Hippocampal formation (tissue), 2 donors: ENCODE data around the gene RUVBL1.
"Not testable (repeated sequence)": the region's sequence is repeated elsewhere in the genome, so short reads cannot be mapped to it uniquely, and the experiment has no call there.

ENCODE experiments used
- DNase-seq, 2 donors: peaks; one replicate each; lab custom pipeline; 2025; lab: John Stamatoyannopoulos, UW

The RUVBL1 gene

DNA sequence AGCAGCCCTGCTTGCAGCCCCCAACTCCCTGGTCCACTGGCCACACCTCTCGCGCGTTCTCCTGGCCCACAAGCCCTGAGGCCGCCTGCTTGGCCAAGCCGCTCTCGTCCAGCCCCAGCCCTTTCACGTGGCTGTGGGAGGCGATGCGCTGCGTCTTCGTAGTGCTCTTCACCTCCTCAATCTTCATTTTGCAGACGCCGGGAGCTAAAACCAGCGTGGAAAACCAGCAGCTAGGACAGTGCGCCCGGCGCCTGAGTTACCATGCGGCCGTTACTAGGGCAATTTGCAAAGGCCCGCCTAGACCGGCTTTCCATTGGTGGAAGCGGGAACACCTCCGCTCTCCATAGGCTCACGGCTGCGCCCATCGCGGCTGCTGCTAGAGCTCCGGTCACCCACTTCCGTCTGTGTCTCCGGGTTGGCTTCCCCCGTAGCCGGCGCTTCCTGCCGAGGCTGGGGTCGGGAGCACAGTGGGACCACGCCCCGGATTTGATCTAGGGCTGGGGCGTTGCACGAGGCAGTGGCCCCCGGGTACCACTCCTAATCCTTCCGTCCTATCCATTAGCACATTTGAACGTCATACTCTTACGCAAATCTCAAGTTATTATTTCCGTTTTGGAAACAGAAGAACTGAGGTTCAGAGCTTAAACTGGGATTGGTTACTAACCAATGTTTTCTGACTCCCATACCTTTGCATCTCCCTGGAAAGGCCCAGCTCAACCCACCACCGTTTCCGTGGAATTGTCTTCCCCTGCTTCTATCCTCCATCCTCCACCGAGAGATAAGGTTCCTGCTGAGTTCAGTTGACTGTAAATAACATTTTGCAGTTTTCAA, at the start of gene RUVBL1:
TSS of gene RUVBL1 (minus strand) at position 275 of the 831 bp plus-strand sequence. CDS start at position 187, 88 bp downstream.
- DNase-seq: peak; percentile 95 to 97

DNA sequence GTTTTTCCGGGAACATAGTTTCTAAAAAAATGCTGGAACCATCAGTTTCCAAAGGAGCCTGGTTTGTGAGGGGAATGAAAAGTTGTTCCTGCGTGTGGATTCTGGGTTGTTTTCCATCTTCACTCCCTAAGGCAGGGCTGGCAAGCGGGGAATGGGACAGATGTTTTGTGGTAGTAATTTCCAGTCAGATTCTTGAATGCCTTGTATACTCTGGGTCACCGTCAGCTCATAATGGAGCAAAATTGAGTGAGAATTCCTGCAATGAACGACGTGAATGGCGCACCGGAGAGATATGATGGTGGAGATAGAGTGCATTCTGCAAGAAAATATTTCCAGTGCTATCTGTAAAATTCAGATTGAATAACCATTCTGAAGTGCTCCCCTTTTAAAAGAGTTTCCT, 49.6 kb upstream of the RUVBL1 start:
- DNase-seq: no peak

DNA sequence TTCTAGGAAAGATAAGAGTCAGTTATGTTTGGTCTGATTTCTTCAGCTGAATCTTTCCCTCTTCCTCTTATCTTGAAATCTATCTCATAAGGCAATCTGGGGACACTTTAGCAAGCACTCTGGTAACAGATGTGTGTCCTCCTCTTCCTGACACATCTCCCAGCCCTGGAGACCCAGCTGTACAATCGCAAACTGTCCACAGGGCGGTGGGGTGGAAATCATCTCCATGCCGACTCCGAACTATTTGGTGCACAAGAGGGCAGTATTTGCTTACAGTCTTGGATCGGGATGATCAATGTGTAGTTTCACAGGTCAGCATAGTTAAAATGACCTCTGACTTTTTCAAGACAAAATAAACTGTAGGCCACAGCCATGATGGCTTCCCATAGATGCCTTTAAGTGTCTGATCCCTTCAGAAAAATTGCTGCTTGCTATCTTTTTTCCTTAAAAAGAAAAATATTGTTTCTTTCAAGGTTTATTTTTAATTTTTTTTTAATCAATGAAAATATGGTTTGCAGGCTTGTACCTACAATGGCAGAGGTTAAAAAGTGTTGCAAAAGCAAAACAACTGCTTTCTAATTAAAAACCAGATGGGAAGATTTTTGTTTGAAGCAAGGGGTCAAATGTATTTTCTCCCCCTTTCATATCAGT, 47.4 kb upstream of the RUVBL1 start:
- peak; percentile 66 to 72 for DNase-seq

GRCh38 chr3:128168836-128169235, 45.2 kb upstream of the RUVBL1 start:
- DNase-seq: no peak

DNA sequence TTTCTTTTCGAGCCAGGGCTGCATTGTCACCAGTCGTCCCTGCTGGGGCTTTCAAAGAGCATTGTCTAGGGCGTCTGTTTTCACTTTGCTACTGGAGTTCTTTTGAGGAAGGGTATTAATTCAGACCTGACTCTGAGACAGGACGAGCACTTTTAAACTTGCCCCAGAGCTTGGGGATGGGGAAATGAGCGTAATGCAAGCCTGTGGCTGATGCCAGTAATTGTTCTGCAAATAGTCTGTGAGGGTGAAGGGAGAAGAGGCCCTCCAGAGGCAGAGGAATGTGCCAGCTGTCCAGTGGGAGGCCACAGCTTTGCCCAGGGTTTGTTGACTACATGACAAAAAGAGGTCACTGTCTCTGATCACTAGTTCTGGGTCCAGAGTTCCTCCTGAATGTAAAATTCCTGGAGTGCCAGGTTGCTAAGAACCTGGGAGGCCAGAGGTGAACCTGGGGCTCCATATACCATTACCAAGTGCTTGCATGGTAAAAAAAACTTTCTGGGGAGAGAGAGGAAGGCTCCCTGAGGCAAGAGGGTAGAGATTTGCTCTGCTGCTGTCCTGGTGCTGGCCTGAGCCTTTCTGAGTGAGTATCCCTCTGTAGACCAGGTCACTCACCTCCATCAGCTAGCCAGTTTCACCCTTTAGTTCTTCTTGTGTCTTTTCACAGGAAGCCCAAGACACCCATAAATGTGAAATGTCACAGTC, 44.5 kb upstream of the RUVBL1 start:
- no peak for DNase-seq

- DNase-seq: no peak
Measured at GRCh38 chr3:128167646-128167972, 44.0 kb upstream of the RUVBL1 start.

DNA sequence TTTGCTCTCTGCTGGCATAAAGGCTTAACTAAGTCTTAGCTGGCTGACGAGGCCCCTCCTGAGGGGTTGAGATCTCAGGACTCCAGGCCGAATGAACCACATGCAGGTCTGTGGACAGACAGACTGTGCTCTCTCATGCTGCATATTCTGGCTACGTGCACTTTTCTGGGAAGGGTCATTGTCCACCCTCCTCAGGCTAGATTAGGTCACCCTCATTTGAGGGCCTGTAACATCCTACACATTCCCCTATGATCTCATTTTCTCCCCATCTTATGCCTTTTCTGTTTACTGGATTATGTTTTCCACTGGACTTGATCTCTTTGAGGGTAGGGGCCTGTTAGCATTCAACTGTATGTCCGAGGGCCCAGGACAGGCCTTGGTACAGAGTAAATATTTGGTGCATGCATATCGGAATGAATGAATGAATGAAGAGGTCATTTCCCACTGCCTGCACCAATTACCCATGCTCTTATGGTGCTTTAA, 43.4 kb upstream of the RUVBL1 start:
- DNase-seq: no peak

- DNase-seq: no peak
Measured at GRCh38 chr3:128163432-128163831, 39.8 kb upstream of the RUVBL1 start.

DNA sequence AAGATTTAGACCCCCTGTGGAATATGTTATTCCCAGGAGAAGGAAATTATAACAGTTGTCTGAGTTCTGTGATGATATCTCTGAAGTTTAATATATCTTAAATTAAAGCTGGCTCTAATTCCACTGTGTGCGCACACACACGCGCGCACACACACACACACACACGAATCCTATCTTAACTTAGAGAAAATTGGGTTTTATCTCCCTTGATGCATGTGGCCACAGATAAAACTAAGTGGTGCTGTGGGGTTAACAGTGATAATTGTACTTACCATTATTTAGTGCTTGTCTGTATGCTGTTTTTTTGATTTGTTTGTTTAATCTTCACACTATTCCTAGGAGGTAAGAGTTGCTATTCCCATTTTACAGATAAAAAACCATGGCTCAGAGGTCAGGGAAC, 37.0 kb upstream of the RUVBL1 start:
- no peak for DNase-seq

GRCh38 chr3:128155616-128156360, 32.2 kb upstream of the RUVBL1 start:
- no peak for DNase-seq

GRCh38 chr3:128154354-128154753, 30.7 kb upstream of the RUVBL1 start:
- DNase-seq: not testable (repeated sequence)

GRCh38 chr3:128153156-128154041, 29.8 kb upstream of the RUVBL1 start, which contains the start of gene EEFSEC:
Gene EEFSEC, plus strand, starts transcription at chr3:128153481. Its CDS starts 27 bp downstream, at chr3:128153508.
- peak; percentile 45 to 66 for DNase-seq

- no peak for DNase-seq
Measured at GRCh38 chr3:128152419-128153155, 29.0 kb upstream of the RUVBL1 start.

DNA sequence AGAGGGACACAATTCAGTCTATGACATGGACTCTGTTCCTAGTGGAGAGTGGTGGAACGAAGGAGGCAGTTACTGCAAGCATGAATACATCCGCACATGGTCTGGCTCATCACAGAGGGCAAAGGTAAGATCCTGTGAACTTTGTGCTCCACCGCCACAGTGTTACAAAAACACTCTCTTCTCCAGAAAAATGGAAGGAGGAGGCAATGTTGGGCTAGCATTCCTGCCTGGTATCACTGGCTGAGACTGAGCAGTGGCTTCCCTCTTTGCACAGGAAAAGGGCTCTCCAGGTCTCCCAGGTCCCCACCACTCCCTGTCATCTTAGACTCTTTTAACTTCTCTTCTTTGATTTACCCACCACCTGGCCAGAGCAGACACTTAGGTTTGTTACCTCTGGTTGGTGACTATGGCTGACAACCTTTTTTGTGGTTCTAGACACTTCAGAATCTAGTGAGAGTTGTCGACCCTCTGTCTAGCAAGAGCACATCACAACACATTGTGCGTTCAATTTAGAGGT, 28.2 kb upstream of the RUVBL1 start:
- DNase-seq: no peak

GRCh38 chr3:128149650-128150049, 26.0 kb upstream of the RUVBL1 start:
- no peak for DNase-seq

GRCh38 chr3:128146201-128146600, 22.6 kb upstream of the RUVBL1 start:
- DNase-seq: no peak

GRCh38 chr3:128145279-128145678, 21.7 kb upstream of the RUVBL1 start:
- DNase-seq: peak in 1 of 2 donors; percentile 12

- no peak for DNase-seq
Measured at GRCh38 chr3:128144512-128145187, 21.0 kb upstream of the RUVBL1 start.

DNA sequence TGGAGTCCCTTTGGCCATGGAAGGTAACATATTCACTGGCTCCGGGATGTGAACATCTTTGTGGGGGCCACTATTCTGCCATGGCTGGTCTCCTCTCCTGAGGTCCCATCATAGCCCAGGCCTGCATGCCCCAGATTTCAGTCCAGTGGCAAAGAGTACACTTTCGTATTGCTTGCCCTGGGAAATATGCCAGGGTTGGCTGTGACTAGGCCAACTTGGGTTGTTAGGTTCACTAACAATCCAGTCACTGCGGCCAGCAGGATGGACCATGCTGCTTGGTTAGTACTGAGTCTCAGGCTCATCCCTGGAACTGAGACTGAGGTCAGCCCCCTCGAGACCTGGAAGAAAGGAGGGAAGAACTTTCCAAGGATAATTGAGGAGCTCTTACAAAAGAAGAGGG, 19.9 kb upstream of the RUVBL1 start:
- DNase-seq: no peak
